NCI-H146 (cell line): ENCODE data around the gene NDFIP2.

ENCODE experiments used
- DNase-seq: peaks from one replicate; lab custom pipeline; 2025; lab: John Stamatoyannopoulos, UW

NDFIP2 gene

DNA sequence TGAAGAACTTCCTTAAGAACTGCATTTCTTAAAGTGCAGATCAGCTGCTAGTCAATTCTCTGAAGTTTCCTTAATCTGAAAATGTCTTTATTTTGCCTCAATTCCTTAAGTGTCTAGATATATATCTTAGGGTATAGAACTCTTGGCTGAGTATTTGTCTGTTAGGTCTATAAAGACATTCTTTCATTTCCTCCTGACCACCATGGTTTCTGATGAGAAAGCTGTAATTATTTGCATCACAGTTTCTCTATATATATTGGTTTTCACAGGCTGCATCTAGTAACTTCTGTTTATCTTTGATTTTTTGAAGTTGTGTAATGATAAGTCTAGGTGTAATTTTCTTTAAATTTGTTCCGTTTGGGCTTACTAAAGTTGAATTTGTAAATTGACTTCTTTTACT is 15.2 kb downstream of the NDFIP2 start:
- DNase-seq = no peak

DNA sequence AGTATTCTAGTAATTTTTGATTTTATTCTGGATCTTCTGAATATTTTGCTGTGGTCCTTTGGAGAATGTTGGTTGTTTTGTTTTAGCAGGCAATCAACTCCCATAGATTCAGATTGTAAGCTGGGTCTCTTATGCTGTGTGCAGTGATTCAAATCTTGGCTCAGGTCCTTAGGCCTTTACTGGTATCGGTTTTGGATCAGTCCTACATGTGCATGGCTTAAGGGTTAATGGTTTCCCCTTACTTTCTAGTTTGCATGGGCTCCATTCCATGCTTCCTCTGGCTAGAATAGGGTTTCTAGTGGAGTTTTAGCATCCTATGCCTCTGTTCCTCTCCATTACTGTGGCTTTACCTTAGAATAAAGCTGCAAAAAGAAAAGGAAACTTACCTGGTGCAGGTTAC is 16.1 kb downstream of the NDFIP2 start:
- no peak for DNase-seq

DNA sequence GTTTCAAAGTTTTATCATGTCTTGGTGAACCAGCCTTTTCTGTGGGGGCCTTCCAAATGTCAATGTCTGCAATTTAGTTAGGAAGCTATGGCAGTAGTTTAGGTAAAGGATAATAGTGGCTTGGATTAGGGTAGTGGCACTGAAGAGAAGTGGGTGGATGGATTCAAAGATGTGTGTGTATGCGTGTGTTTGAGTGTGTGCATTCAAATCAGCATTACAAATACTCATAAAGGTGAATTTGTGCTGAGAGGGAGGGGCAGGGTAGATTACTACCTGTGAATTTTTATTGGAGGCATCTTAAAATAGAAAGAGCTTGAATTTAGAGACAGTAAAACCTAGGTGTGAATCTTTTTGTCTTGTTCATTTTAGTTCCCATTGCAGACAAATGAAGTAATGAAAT is 16.9 kb downstream of the NDFIP2 start:
- DNase-seq = no peak

DNA sequence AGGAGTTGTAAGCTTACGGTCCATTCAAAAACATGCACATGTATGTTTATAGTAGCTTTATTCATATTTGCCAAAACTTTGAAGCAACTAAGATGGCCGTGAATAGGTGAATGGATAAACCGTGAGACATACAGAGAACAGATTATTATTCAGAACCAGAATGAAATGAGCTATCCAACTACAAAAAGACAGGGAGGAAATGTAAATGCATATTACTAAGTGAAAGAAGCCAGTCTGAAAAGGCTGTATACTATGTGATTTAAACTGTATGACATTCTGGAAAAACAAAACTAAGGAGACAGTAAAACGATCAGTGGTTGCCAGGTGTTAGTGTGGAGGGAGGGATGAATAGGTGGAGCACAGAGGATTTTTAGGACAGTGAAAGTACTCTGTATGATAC is 19.9 kb downstream of the NDFIP2 start:
- no peak for DNase-seq

DNA sequence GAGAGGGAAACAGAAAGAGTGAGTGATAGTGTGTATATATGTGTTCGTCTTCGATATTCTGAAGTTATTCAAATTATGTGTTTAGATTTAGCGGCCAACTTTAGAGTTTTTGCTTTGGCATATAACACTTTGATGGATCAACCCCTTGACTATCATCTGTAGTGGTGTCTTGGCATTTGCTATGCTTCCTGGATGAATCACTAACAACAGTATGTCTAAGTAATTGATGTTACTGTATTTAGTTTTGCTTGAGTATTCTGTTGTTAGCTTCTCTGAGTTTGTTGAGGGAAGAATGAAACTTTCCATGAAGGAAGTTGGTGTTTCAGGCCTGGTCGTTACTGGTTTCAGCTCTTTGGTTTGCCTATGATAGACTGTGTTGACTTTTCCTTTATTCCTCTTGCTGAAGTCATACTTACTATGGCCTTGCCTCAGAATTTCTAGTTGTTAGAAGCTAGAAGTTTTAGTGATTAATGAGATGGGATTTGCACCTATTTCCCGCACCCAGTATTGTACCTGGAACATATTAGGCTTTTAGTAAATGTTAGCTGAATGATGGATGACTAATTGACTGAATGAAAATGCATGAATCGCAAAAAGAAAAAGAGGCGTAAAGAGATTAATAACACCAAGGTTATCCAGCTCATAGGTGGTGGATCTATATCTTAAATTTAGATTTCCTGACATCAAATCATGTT is 20.7 kb downstream of the NDFIP2 start:
- no peak for DNase-seq

DNA sequence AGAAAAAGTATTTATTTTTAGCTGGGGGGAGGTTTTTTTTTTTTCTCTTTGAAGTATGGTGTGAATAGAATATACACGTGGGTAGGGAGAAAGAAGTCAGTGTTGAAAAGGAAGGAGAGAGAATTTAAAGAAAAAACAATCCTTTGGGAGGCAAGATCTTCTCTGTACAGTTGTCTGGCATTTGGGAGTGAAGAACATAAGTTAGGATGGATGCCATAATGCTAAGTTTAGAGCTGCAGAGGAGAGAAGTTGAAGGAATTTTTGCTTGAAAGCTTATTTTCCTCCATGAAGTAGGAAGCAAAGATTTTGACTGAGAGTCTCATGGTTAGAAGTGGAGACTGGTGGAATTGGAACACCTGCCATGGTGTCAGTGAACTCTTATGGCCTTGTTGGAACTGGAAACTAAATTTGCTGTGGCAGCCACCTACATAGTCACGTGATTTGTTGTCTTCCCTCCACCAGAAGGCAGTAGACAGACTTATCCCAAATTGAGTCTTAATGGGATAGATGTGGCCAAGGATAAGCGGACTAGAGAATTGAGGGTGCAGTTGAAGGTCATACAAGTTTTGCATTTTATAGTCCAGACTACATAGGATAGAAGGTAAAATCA is 22.0 kb downstream of the NDFIP2 start:
- no peak for DNase-seq

DNA sequence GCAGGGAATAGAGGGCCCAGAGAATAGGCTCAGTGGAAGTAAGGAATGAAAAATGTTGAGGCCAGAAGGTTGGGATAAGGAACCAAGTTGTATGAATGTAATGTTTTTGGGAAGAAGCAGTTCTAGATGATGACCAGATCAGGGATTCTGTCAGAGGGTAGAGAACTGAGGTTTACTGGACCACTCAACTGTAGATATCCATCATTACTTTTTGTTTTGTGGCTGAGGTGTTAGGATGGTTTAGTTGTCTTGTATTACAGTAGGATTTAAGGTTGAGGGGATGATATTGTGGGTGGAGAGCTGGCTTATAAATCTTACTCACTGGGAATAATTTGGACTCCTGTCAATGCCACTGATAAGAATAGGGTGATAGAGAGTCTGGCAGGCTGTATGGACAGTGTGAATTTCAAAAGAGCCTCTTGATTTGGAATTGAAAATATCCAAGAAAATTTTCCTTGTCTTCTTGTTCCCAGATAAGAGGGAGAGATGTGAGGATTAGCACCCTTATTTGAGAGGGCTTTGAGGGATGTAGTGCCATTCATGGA is 22.6 kb downstream of the NDFIP2 start:
- DNase-seq = no peak

DNA sequence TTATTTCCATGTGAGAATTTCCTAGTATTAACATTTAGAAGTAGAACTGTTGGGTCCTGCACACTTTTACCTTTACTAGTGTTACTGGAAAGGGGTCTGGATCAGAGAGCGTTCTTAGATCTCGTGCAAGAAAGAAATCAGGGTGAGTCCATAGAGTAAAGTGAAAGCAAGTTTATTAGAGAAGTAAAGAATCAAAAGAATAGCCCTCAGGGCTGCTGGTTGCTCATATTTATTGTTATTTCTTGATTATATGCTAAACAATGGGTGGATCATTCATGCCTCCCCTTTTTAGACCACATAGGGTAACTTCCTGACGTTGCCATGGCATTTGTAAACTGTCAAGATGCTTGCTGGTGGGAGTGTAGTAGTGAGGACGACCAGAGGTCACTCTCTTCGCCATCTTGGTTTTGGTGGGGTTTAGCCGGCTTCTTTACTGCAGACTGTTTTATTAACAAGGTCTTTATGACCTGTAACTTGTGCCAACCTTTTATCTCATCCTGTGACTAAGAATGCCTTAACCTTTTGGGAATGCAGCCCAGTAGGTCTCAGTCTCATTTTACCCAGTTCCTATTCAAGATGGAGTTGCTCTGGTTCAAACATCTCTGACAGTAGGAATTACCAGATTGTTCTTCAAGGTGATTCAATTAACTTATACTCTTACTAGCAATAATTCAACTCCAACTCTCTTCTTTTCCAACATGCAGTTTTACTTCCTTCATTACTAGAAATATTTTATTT is 27.4 kb downstream of the NDFIP2 start:
- DNase-seq = no peak

DNA sequence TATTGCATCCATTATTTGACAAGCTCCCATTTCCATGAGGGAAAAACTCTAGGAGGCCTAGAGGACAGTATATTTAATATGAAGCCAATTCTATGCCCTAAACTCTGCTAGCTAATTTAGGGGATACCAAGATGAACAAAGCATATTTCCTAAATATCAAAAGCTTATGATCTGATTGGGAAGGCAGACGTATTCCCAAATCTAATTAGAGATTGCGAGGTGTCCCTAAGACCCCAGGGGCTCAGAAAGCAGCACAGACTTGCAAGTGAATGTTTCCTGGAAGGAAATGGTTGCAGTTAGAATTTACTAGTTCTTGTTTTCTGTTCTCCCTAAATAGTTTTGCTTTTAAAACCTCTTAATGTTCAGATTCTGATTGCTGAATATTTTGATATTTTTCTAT is 30.7 kb downstream of the NDFIP2 start:
- no peak for DNase-seq

DNA sequence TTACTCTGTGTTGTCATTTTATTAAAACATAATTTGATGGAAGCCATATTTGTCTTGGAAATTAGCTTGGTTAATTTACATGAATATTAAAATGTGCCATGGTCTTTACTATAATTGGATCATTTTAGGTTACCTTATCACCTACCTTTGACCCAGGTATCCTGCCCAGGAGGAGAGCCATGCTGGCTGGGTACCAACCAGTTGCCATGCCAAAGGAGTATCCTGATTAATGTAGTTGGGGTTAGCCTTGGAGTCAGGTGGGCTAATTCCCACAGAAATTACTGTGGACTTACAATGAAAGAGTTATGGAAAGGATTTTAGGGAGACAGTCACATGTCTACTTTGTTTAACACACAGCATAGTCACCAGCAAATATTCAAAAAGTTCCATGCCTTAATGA is 32.0 kb downstream of the NDFIP2 start:
- DNase-seq = no peak

DNA sequence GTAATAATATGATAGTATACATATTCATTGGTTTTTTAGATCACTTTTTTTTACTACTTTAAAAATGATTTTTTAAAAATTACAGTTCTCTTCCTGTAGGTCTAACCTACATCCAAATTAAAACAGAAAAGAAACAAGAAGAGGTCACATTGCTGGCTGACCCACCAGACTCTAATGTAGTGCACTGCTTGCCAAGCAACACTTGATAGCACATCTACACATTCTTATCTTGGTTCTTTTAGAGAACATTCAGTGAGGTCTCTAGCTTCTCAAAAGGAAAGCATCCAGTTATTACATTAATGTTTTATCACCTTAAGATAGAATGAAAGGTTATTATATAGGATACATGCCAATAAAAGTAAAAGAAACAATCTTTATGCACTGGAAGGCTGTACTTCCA is 35.6 kb downstream of the NDFIP2 start:
- no peak for DNase-seq

DNA sequence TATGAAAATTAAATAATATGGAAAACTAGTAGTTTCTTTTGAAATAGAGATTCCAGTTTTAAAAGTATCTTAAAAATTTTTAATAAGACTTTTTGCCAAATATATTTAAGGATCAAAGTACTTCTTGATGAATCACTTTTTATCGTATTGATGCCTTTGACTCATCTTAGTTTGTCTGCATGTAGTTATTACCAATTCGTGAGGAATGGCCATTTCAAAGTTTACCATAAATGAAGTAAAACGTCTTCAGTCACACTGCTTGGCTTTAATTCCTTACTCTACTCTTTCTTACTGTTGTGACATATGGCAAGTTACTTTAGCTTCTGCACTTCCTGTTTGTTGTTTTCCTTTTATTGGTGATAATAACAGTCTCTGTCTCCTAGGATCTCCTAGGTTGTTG is 38.3 kb downstream of the NDFIP2 start:
- DNase-seq = no peak

DNA sequence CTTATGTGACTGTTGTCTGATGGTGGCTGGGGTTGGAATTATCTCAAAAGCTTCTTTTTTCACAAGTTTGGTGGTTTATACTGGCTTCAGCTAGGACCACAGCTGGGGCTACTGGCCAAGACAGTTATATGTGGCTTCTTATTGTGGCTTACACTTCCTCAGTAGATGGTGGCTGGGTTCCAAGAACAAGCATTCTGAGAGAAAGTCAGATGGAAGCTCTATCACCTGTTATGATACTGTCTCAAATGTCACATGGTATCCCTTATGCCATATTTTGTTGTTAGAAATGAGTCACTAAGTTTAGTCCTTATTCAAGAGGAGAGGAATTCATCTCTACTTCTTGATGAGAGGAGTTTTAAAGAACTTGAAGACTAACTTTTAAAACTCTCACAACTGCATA is 41.6 kb downstream of the NDFIP2 start:
- no peak for DNase-seq

DNA sequence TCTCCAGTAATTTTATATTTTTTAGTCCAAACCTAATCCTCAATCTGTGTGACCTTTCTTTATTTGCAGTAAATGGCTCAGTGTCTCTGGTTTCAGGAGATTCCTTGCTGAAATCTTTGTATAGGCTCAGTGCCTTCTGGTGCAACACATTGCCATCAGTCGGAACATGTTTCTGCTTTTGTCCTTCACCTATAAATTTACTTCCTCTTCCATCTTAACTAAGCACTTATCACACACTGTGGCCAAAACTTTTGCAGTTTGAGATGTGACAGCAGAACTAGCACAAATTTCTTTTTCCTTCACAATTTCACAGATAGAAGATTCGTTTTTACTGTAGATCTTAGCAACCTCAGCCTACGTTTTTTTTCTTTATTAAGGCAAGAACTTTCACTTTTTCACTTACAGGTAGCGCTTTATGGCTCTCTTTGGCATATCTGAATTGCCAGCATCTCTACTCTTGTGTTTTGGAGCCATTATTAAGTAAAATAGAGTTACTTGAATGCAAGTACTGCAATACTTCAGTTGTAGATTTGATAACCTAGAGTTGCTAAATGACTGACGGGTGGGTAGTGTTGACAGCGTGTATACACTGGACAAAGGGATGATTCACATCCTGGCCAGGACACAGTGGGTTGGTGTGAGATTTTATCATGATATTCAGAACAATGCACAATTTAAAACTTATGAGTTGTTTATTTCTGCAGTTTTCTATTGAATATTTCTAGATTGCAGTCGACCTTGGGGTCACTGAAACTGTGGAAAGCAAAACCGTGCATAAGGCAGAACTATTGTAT is 44.3 kb downstream of the NDFIP2 start:
- no peak for DNase-seq

DNA sequence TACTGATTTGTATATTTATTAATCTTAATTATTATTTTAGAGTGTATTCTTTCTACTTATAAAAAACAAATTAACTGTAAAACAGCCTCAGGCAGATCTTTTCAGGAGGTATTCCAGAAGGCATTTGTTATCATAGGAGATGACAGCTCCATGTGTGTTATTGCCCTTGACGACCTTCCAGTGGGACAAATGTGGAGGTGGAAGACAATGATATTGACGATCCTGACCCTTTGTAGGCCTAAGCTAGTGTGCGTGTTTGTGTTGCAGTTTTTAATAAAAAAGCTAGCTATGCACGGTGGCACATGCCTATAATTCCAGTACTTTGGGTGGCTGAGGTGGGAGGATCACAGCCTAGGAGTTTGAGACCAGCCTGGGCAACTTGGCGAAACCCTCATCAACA is 46.7 kb downstream of the NDFIP2 start:
- no peak for DNase-seq

DNA sequence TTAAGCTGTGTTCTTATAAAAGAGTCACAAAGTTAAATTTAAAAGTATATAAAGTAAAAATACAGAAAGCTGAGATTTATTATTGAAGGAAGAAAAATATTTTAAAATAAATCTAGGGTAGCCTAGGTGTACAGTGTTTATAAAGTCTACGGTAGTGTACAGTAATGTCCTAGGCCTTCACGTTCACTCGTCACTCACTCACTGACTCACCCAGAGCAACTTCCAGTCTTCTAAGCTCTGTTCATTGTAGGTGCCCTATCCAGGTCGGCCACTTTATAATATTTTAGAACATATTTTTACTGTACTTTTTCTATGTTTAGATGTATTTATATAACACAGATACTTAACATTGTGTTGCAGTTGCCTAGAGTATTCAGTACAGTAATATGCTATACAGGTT is 47.4 kb downstream of the NDFIP2 start:
- no peak for DNase-seq

DNA sequence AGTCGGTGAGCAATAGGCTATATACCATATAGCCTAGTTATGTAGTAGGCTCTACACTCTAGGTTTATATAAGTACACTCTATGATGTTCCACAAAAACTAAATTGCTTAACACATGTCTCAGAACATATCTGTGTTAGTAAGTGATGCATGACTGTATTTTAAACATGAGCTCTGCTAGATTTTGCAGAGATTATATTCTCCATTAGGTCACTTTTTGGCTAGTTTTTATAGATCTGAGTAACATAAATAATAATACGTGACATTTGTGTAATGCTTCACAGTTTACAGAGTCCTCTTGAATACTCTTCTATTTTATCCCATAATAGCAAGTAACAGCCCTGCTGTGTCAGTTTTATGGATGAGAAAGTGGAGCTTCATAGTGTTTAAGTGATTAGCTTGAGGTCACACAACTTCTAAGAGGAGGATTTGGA is 47.8 kb downstream of the NDFIP2 start:
- DNase-seq = no peak

DNA sequence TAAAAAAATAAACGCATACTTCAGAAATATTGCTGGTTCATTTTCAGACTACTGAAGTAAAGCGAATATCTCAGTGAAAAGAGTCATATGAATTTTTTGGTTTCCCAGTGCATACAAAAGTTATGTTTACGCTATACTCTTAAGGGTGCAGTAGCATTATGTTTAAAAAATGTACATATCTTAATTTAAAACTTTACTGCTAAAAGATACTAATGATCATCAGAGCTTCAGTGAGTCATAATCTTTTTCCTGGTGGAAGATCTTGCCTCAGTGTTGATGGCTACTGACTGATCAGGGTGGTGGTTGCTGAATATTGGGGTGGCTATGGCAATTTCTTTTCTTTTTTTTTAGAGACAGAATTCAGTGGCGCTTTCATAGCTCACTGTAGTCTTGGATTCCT is 48.9 kb downstream of the NDFIP2 start:
- no peak for DNase-seq

DNA sequence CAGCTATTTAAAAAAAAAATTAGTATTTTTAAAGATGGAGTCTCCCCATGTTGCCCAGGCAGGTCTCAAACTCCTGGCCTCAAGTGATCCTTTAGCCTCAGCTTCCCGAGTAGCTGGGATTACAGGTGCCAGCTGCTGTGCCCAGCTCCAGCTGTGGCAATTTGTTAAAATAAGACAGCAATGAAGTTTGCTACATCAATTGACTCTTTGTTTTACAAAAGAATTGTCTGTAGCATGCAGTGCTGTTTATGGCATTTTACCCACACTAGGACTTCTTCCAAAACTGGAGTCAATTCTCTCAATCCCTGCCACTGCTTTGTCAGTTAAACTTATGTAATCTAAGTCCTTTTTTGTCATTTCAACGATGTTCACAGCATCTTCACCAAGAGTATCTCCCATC is 49.3 kb downstream of the NDFIP2 start:
- no peak for DNase-seq

DNA sequence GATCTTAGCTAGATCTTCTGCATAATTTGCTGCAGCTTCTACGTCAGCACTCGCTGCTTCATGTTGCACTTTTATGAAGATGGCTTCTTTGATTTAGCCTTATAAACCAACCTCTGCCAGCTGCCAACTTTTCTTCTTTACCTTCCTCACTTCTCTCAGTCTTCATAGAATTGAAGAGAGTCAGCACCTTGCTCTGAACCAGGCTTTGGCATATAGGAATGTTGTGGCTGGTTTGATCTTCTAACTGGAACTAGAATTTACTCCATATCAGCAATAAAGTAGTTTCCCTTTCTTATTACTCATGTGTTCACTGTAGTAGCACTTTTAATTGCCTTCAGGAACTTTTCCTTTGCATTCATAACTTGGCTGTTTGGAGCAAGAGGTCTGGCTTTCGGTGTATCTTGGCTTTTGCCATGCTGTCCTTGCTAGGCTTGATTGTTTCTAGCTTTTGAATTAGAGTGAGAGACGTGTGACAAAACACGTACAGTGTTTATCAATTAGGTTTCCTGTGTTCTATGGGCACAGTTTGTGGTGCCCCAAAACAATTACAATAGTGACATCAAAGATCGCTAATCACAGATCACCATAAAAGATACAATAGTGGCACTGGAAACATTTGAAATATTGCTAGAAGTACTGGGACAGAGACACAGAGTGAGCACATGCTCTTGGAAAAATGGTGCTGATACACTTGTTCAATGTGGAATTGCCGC is 50.7 kb downstream of the NDFIP2 start:
- DNase-seq = no peak

DNA sequence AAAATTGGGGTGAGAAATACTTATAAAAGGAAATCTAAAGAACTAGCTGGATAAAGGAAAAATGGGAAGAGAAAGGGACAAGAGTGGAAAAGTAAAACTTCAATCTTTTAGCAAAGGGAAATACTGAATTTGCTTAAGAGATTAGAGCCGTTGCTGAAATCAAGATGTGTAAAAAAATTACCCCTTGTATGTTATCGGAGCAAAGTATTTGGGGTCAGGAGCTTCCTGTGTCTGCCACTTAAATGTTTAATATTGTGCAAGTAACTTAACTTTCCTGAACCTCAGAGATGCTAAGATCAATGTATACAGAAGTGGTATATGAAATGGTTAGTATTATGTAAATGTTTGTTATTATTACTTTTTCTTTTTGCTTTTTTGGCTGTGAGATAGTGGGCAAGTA is 51.6 kb downstream of the NDFIP2 start:
- DNase-seq = no peak
